Activated T-cell treated with anti-CD3 and anti-CD28 coated beads for 48 hours (primary cell): ENCODE data around the gene RHBDF2.

Source experiments
- DNase-seq: peaks from one replicate; pipeline ENCODE4 v3.0.0-alpha.2; 2020; ENCODE audit warnings: low read depth

The RHBDF2 gene

GRCh38 chr17:76437467-76438402 lies 63.5 kb downstream of the RHBDF2 start:
- DNase-seq = no peak

DNA sequence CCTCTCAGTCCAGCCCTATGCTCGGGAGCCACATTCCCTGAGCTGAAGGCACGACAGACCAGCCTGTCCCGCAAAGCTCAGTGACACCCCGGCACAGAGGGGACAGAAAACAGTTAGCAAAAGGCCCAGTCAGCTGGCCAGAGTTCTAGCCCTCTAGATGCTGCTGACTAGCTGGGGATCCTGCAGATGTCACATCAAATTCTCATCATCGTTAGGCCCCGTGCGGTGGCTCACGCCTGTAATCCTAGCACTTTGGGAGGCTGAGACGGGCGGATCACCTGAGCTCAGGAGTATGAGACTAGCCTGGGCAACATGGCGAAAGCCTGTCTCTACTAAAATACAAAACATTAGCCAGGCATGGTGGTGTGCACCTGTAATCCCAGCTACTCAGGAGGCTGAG lies 65.5 kb downstream of the RHBDF2 start:
- no peak for DNase-seq

DNA sequence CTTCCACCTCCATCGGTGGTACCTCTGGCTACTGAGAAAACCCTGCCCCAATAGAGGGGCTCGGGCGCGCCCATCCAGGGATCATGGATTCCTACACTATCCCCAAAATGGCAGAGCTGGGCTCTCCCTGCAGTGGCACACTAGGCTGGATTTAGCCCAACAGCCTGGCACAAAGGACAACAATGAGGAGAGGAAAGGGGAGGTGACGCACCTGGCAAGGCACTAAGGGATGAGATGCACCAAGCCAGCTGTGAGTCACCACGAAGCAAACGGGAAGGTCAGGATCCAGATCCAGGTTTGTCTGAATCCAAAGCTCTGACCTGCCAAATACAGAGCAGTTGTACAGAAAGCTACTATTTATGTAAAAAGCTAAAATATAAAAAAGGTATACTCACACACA lies 66.4 kb downstream of the RHBDF2 start:
- DNase-seq = no peak

- no peak for DNase-seq
These were observed 67.5 kb downstream of the RHBDF2 start for GRCh38 chr17:76433693-76434092.

GRCh38 chr17:76432712-76433336 lies 68.4 kb downstream of the RHBDF2 start:
- DNase-seq = no peak

DNA sequence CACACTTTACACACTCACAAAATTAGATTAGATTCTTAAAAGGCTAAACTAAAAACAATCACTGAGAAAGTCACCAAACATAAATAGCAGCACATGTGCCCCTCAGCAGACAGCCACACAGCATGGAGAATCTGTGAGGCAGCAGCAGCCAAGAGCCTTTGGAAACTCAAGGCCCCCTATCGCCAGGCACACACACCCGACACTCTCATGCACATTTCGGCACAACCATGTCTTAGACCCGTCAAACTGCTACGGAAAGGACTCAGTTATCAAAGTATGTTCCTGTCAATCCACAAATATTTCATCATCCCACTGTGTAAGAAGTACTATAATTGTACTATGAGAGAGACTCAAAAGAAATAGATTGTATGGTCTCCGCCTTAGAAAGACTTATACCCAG lies 69.2 kb downstream of the RHBDF2 start:
- DNase-seq = no peak

DNA sequence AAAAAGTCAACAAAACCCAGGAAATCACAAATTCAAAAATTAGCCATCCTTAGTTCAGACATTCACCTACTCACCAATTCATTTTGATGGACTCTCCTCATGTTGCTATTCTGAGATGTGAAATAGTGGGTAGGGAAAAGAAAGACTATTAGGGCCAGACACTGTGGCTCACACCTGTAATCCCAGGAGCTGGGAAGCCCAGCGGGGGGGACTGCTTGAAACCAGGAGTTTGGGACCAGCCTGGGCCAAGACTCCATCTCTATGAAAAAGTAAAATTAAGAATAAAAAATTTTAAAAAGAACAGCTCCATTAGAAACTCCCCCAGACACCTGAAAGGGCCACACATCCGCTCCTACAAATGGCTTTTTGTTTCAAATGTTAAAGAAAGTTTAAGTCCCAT lies 69.7 kb downstream of the RHBDF2 start:
- DNase-seq = no peak

- DNase-seq = no peak
These were observed 72.7 kb downstream of the RHBDF2 start for GRCh38 chr17:76428511-76428910.

GRCh38 chr17:76427501-76428231 lies 73.6 kb downstream of the RHBDF2 start:
- no peak for DNase-seq

GRCh38 chr17:76426853-76427252 lies 74.4 kb downstream of the RHBDF2 start:
- DNase-seq = no peak

DNA sequence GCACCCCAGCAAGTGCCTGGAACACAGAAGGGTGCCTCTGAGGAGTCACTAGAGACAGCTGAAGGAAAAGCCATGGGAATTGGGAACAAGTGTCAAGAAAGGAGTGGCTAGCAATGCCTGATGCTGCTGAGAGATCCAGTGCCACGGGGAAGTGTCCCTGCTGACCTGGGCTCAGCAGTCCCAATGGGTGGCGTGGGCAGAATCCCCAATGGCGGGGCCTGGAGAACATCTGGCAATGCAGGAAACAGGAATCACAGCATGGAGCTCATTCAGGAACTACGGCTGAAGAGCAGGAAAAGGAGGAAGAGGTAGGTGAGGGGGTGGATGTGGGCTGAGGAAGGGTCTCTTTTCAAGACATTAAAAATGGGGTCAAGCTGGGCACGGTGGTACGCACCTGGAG lies 78.4 kb downstream of the RHBDF2 start:
- no peak for DNase-seq

GRCh38 chr17:76422406-76422805 lies 78.8 kb downstream of the RHBDF2 start:
- no peak for DNase-seq

- no peak for DNase-seq
These were observed 80.2 kb downstream of the RHBDF2 start for GRCh38 chr17:76421044-76421407.
